K562 (cell line): Measurements from ENCODE around the gene WDPCP. TPM values are rescaled to one million over a fixed set of nuclear protein-coding genes. Genes with fewer than 3 reads are reported as not detected.

ENCODE experiments used
- ATAC-seq: fragments of 200-7000 bp; cut with Tn5 transposase; 3 replicates; pipeline ENCODE4 v1.9.1; 2020; ENCODE audit warnings: moderate library complexity
- BruUV-seq: library from RNA; stranded (reverse); fragments of 400-500 nt; replicated peaks from 2 replicates; lab custom pipeline; 2021; lab: Mats Ljungman, UMichigan
- CTCF ChIA-PET: fragments of 300-600 bp; formaldehyde crosslinking; extraction: SDS; loops from one replicate; lab custom pipeline; 2021; ENCODE audit warnings: low intra/inter-chr PET ratio; lab: Yijun Ruan, JAX
- POLR2A ChIA-PET: fragments of 300-600, 350-650 bp; sonication (Branson Sonifier 250); formaldehyde crosslinking; extraction: SDS; loops from one replicate; lab custom pipeline; 2021; ENCODE audit warnings: antibody characterized with exemption, inconsistent platforms; lab: Yijun Ruan, JAX
- DNase-seq, 4 experiments: peaks; one replicate each; pipeline versions ENCODE4 v3.0.0 to v3.0.0-alpha.2; 2011 to 2018; ENCODE audit warnings: low spot score in 3 of 4, mixed read lengths in 3 of 4; ENCODE audit errors: extremely low read depth in 1 of 4
- FAIRE-seq: peaks from 2 replicates; lab custom pipeline; 2011; peaks lifted over from hg19 to GRCh38; lab: Jason Lieb, UNC
- H2AFZ ChIP-seq: 2 replicates; pipeline ENCODE4 v1.6.0; 2011; ENCODE audit warnings: low read depth, low read length, control low read depth, inconsistent platforms
- H3K27ac ChIP-seq: fragments of 200-600 bp; 3 replicates; pipeline ENCODE4 v1.8.0; 2011; ENCODE audit warnings: low read depth, mild to moderate bottlenecking, control low read depth, inconsistent platforms, low read length, moderate library complexity, mixed read lengths; ENCODE audit errors: extremely low read depth
- H3K27me3 ChIP-seq, 2 experiments: fragments of 300-600 bp in 1 of 2; 2 replicates in 1 of 2; 3 replicates in 1 of 2; pipeline versions ENCODE4 v1.6.0 to v1.8.0; 2011; ENCODE audit warnings: inconsistent platforms in 2 of 2, low read length in 2 of 2, mild to moderate bottlenecking in 1 of 2, mixed read lengths in 1 of 2, moderate library complexity in 1 of 2; ENCODE audit not compliant: control insufficient read depth in 2 of 2, insufficient read depth in 2 of 2
- H3K36me3 ChIP-seq: fragments of 300-600 bp; 3 replicates; pipeline ENCODE4 v1.8.0; 2011; ENCODE audit warnings: mild to moderate bottlenecking, low read length, inconsistent platforms; ENCODE audit not compliant: control insufficient read depth, insufficient read depth
- H3K4me1 ChIP-seq, 2 experiments: fragments of 200-600 bp in 1 of 2; replicated peaks in 1 of 2; 2 replicates in 1 of 2; 3 replicates in 1 of 2; pipeline versions ENCODE4 v1.5.1 to v1.8.0; 2011; ENCODE audit warnings: inconsistent platforms in 2 of 2, low read length in 2 of 2, mild to moderate bottlenecking in 1 of 2, mixed read lengths in 1 of 2, moderate library complexity in 1 of 2; ENCODE audit not compliant: control insufficient read depth in 2 of 2, insufficient read depth in 2 of 2
- H3K4me2 ChIP-seq: 2 replicates; pipeline ENCODE4 v1.6.1; 2011; ENCODE audit warnings: low read length, control low read depth, inconsistent platforms, mixed read lengths; ENCODE audit not compliant: insufficient read depth
- H3K4me3 ChIP-seq: fragments of 200-600 bp; sonication (generic), shearing (Covaris generic); 2 replicates; pipeline ENCODE4 v1.5.1; 2016; ENCODE audit warnings: control low read depth, inconsistent platforms
- H3K79me2 ChIP-seq: fragments of 200-600 bp; 3 replicates; pipeline ENCODE4 v1.8.0; 2011; ENCODE audit warnings: low read length, inconsistent platforms; ENCODE audit not compliant: control insufficient read depth, insufficient read depth
- H3K9ac ChIP-seq, 2 experiments: 2 replicates each; pipeline versions ENCODE4 v1.6.0 to v1.6.1; 2011; ENCODE audit warnings: low read depth in 2 of 2, low read length in 2 of 2, control low read depth in 1 of 2, inconsistent platforms in 1 of 2, mild to moderate bottlenecking in 1 of 2, mixed read lengths in 1 of 2; ENCODE audit not compliant: insufficient read depth in 1 of 2
- H3K9me1 ChIP-seq: one replicate; pipeline ENCODE4 v1.6.0; 2011; ENCODE audit warnings: inconsistent platforms, mild to moderate bottlenecking, low read length, moderate library complexity; ENCODE audit not compliant: control insufficient read depth, insufficient read depth
- H3K9me3 ChIP-seq: replicated peaks from 2 replicates; pipeline ENCODE4 v1.5.1; 2011; ENCODE audit warnings: low read depth, low read length, inconsistent platforms; ENCODE audit not compliant: control insufficient read depth, insufficient read depth
- H4K20me1 ChIP-seq: replicated peaks from 2 replicates; pipeline ENCODE4 v1.6.1; 2011; ENCODE audit warnings: low read length, inconsistent platforms, mixed read lengths; ENCODE audit not compliant: control insufficient read depth, insufficient read depth
- CEBPG ChIP-seq, 3 experiments: fragments of 200-800 bp in 1 of 3; sonication (Bioruptor generic) in 1 of 3; sonication (generic) in 1 of 3; formaldehyde crosslinking in 1 of 3; IDR thresholded peaks in 2 of 3; conservative IDR thresholded peaks in 1 of 3; 2 replicates each; pipeline versions ENCODE4 v1.6.1 to v1.8.0; 2016 to 2022; ENCODE audit warnings: missing compliant biosample characterization in 2 of 3, missing genetic modification characterization in 2 of 3, mild to moderate bottlenecking in 1 of 3, missing genetic modification reagents in 1 of 3
- ETS1 ChIP-seq: conservative IDR thresholded peaks from 2 replicates; pipeline ENCODE4 v1.6.1; 2011; ENCODE audit warnings: low read depth, mild to moderate bottlenecking, low read length; ENCODE audit not compliant: control insufficient read depth
- GABPA ChIP-seq: fragments of 200-800 bp; sonication (Bioruptor generic); conservative IDR thresholded peaks from 2 replicates; pipeline ENCODE4 v1.6.1; 2016; ENCODE audit warnings: low read depth, missing genetic modification characterization, missing compliant biosample characterization
- ILK ChIP-seq: fragments of 450-650 bp; IDR thresholded peaks from 2 replicates; pipeline ENCODE4 v1.6.1; 2016; ENCODE audit warnings: missing genetic modification characterization, low read depth, mild to moderate bottlenecking, missing compliant biosample characterization, moderate library complexity, borderline replicate concordance
- NCOA1 ChIP-seq: fragments of 450-650 bp; IDR thresholded peaks from 2 replicates; pipeline ENCODE4 v1.6.1; 2016; ENCODE audit warnings: low read depth
- NFRKB ChIP-seq: fragments of 450-650 bp; IDR thresholded peaks from 2 replicates; pipeline ENCODE4 v1.6.1; 2016; ENCODE audit warnings: low read depth
- RBM17 ChIP-seq: fragments of 200-400 bp; formaldehyde crosslinking; IDR thresholded peaks from 2 replicates; pipeline ENCODE4 v1.6.1; 2017; ENCODE audit warnings: low read depth, mild to moderate bottlenecking, low read length, borderline replicate concordance
- RBM34 ChIP-seq: fragments of 200-400 bp; formaldehyde crosslinking; IDR thresholded peaks from 2 replicates; pipeline ENCODE4 v1.6.1; 2018; ENCODE audit warnings: low read length, borderline replicate concordance; ENCODE audit not compliant: insufficient read depth
- WHSC1 ChIP-seq: IDR thresholded peaks from one replicate; pipeline ENCODE4 v1.6.1; 2012; ENCODE audit warnings: low read length, control low read depth, inconsistent platforms
- WGBS: fragments of 100-300 bp; shearing (Covaris generic); methylation state at CpG from one replicate; pipeline ENCODE4 v1.1.6; 2016; ENCODE audit warnings: low coverage, mixed read lengths; ENCODE audit not compliant: insufficient coverage; ENCODE audit errors: missing lambda C conversion rate; 5-methylcytosine and 5-hydroxymethylcytosine counted together
- in situ Hi-C: fragments of 300-500 bp; cut with MboI; formaldehyde crosslinking; loops from 4 replicates; pipeline ENCODE4 v1.15.0; 2018; ENCODE audit warnings: inconsistent platforms, mixed read lengths
- intact Hi-C: fragments of 100-400 bp; cut with micrococcal nuclease; formaldehyde crosslinking; loops from 2 replicates; pipeline ENCODE4 v1.14.2; 2022
- polyA plus RNA-seq, 8 experiments: library from polyadenylated mRNA; depleted of rRNA in 4 of 8; stranded (reverse) in 5 of 8; unstranded in 3 of 8; fragments of >200 nt; fragmentation: Nextera tagmentation in 2 of 8; fragmentation: Illumina TruSeq in 1 of 8; extraction: Ambion mirVana in 2 of 8; extraction: Trizol in 1 of 8; gene quantifications; 2 replicates each; pipeline versions ENCODE4 v1.2.1 to v1.2.3, GENCODE V29; 2011 to 2014; ENCODE audit warnings: inconsistent platforms in 1 of 8, missing spikeins in 1 of 8
- total RNA-seq, 7 experiments: library from RNA; depleted of rRNA in 6 of 7; stranded (reverse); fragments of >200 nt in 6 of 7; fragmentation: Illumina TruSeq in 2 of 7; extraction: Trizol in 2 of 7; gene quantifications; 2 replicates each; pipeline versions ENCODE4 v1.2.1 to v1.2.3, GENCODE V29; 2011 to 2021; ENCODE audit warnings: low replicate concordance in 1 of 7
- TF ChIP-seq, protein P1 (sequence below): fragments of 250-450 bp; sonication (Bioruptor Pico); IDR thresholded peaks from 2 replicates; pipeline ENCODE4 v1.5.0; 2020; ENCODE audit warnings: mild to moderate bottlenecking, borderline replicate concordance
- TF ChIP-seq, protein P2 (sequence below): fragments of 200-800 bp; sonication (Bioruptor generic); IDR thresholded peaks from 2 replicates; pipeline ENCODE4 v1.6.1; 2017; ENCODE audit warnings: missing genetic modification characterization, missing compliant biosample characterization
- TF ChIP-seq, protein P3 (sequence below): sonication (generic); formaldehyde crosslinking; IDR thresholded peaks from 2 replicates; pipeline ENCODE4 v1.8.0; 2022; ENCODE audit warnings: mild to moderate bottlenecking, low read depth, missing genetic modification reagents
- TF ChIP-seq, protein P4 (sequence below): fragments of 450-650 bp; IDR thresholded peaks from 2 replicates; pipeline ENCODE4 v1.7.0; 2016; ENCODE audit warnings: borderline replicate concordance

Gene WDPCP
- total and polyA plus RNA-seq, 9 of the 15 experiments (the other 6 are each of a cell fraction or from before 2014, with no cell fraction given) = 1.4 to 6.4 (median 5.5) TPM

- DNase-seq (no peak), ATAC-seq (no peak), FAIRE-seq (no peak)
- intact Hi-C loops = no loop called here
- no peaks in the 10 kb centered on the region for H3K9me1 ChIP-seq
- H3K27ac ChIP-seq = no peak overlapping the region
- ChIA-PET POLR2A (no interaction called here), CTCF (interaction anchor here (0.8 kb wide), 1 partner anchor 691 kb away, joined by 3 read pairs; no protein-coding TSS in a partner anchor)
- no peak overlapping the region for H3K4me2 ChIP-seq
- H3K79me2 ChIP-seq = no peaks in the 10 kb centered on the region
- H2AFZ ChIP-seq = no peak overlapping the region
- 0% methylated on average over 1 of the region's 1 CpG for WGBS
- H3K36me3 ChIP-seq = no peaks in the 10 kb centered on the region
- no peak overlapping the region for H3K9ac ChIP-seq
- no peaks in the 10 kb centered on the region for H4K20me1 ChIP-seq
- no peaks in the 10 kb centered on the region; the same call in 1 of the 2 replicates for H3K9me3 ChIP-seq
- in situ Hi-C loops = no loop called here
- no peaks in the 10 kb centered on the region for H3K4me1 ChIP-seq
- H3K27me3 ChIP-seq = peaks cover 4 to 7% of the 10 kb centered on the region in 2 experiments; a peak in 3 of 5 replicates
- H3K4me3 ChIP-seq = no peak overlapping the region
- no TSS peak for BruUV-seq
- TF ChIP-seq NFRKB (no peak), ETS1 (no peak), CEBPG (CRISPR knock-in tag; IDR thresholded peaks at IDR 0.05) (no peak), CEBPG (tag; conservative IDR thresholded peaks at IDR 0.05 in 1 of 2, IDR thresholded peaks at IDR 0.05 in 1 of 2) (no peak), GABPA (no peak), RBM34 (no peak), WHSC1 (no peak), NCOA1 (no peak), ILK (no peak), RBM17 (no peak)
- TF ChIP-seq, protein P1, sequence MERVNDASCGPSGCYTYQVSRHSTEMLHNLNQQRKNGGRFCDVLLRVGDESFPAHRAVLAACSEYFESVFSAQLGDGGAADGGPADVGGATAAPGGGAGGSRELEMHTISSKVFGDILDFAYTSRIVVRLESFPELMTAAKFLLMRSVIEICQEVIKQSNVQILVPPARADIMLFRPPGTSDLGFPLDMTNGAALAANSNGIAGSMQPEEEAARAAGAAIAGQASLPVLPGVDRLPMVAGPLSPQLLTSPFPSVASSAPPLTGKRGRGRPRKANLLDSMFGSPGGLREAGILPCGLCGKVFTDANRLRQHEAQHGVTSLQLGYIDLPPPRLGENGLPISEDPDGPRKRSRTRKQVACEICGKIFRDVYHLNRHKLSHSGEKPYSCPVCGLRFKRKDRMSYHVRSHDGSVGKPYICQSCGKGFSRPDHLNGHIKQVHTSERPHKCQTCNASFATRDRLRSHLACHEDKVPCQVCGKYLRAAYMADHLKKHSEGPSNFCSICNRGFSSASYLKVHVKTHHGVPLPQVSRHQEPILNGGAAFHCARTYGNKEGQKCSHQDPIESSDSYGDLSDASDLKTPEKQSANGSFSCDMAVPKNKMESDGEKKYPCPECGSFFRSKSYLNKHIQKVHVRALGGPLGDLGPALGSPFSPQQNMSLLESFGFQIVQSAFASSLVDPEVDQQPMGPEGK (CRISPR knock-in tag) = no peak
- TF ChIP-seq, protein P2, sequence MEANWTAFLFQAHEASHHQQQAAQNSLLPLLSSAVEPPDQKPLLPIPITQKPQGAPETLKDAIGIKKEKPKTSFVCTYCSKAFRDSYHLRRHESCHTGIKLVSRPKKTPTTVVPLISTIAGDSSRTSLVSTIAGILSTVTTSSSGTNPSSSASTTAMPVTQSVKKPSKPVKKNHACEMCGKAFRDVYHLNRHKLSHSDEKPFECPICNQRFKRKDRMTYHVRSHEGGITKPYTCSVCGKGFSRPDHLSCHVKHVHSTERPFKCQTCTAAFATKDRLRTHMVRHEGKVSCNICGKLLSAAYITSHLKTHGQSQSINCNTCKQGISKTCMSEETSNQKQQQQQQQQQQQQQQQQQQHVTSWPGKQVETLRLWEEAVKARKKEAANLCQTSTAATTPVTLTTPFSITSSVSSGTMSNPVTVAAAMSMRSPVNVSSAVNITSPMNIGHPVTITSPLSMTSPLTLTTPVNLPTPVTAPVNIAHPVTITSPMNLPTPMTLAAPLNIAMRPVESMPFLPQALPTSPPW (CRISPR knock-in tag) = no peak
- TF ChIP-seq, protein P3, sequence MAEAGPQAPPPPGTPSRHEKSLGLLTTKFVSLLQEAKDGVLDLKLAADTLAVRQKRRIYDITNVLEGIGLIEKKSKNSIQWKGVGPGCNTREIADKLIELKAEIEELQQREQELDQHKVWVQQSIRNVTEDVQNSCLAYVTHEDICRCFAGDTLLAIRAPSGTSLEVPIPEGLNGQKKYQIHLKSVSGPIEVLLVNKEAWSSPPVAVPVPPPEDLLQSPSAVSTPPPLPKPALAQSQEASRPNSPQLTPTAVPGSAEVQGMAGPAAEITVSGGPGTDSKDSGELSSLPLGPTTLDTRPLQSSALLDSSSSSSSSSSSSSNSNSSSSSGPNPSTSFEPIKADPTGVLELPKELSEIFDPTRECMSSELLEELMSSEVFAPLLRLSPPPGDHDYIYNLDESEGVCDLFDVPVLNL (CRISPR knock-in tag) = no peak
- TF ChIP-seq, protein P4, sequence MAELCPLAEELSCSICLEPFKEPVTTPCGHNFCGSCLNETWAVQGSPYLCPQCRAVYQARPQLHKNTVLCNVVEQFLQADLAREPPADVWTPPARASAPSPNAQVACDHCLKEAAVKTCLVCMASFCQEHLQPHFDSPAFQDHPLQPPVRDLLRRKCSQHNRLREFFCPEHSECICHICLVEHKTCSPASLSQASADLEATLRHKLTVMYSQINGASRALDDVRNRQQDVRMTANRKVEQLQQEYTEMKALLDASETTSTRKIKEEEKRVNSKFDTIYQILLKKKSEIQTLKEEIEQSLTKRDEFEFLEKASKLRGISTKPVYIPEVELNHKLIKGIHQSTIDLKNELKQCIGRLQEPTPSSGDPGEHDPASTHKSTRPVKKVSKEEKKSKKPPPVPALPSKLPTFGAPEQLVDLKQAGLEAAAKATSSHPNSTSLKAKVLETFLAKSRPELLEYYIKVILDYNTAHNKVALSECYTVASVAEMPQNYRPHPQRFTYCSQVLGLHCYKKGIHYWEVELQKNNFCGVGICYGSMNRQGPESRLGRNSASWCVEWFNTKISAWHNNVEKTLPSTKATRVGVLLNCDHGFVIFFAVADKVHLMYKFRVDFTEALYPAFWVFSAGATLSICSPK = no peak
Observed at GRCh38 chr2:63628403-63628942, 40.2 kb upstream of the WDPCP start.
